Measurements from ENCODE around the gene PARS2.

PARS2 gene

GRCh38 chr1:54811066-54811465 lies 46.7 kb upstream of the PARS2 start:
- no peak overlapping the region for H3K27ac ChIP-seq
- no peaks in the 10 kb centered on the region for H3K9me3 ChIP-seq
- TF ChIP-seq CTCF (IDR thresholded peaks at IDR 0.05) = no peak
- no peaks in the 10 kb centered on the region for H3K27me3 ChIP-seq
- H3K4me3 ChIP-seq (ENCODE audit: low read depth in 1 of 2, low read length in 1 of 2) = no peak overlapping the region
- H3K36me3 ChIP-seq = no peaks in the 10 kb centered on the region
- no peaks in the 10 kb centered on the region for H3K4me1 ChIP-seq (ENCODE audit: control insufficient read depth in 1 of 2, insufficient read depth in 1 of 2, low read depth in 1 of 2, low read length in 1 of 2)

- H3K36me3 ChIP-seq = no peaks in the 10 kb centered on the region
- TF ChIP-seq CTCF (IDR thresholded peaks at IDR 0.05) = peak; percentile 64
- no peak overlapping the region for H3K27ac ChIP-seq
- no peaks in the 10 kb centered on the region for H3K27me3 ChIP-seq
- no peaks in the 10 kb centered on the region for H3K9me3 ChIP-seq
- H3K4me3 ChIP-seq (ENCODE audit: low read depth in 1 of 2, low read length in 1 of 2) = no peak overlapping the region
- no peaks in the 10 kb centered on the region for H3K4me1 ChIP-seq (ENCODE audit: control insufficient read depth in 1 of 2, insufficient read depth in 1 of 2, low read depth in 1 of 2, low read length in 1 of 2)
Observed at GRCh38 chr1:54810153-54810942, 46.0 kb upstream of the PARS2 start.

GRCh38 chr1:54809496-54810074 lies 45.3 kb upstream of the PARS2 start:
- Histone ChIP-seq H3K4me1 (ENCODE audit: control insufficient read depth in 1 of 2, insufficient read depth in 1 of 2, low read depth in 1 of 2, low read length in 1 of 2) (no peaks in the 10 kb centered on the region), H3K9me3 (no peaks in the 10 kb centered on the region), H3K36me3 (no peaks in the 10 kb centered on the region), H3K27ac (no peak overlapping the region), H3K27me3 (no peaks in the 10 kb centered on the region), H3K4me3 (ENCODE audit: low read depth in 1 of 2, low read length in 1 of 2) (no peak overlapping the region)
- no peak for TF ChIP-seq CTCF (IDR thresholded peaks at IDR 0.05)

- Histone ChIP-seq H3K36me3 (no peaks in the 10 kb centered on the region), H3K4me1 (ENCODE audit: control insufficient read depth in 1 of 2, insufficient read depth in 1 of 2, low read depth in 1 of 2, low read length in 1 of 2) (no peaks in the 10 kb centered on the region), H3K27me3 (no peaks in the 10 kb centered on the region), H3K27ac (no peak overlapping the region), H3K4me3 (ENCODE audit: low read depth in 1 of 2, low read length in 1 of 2) (no peak overlapping the region), H3K9me3 (no peaks in the 10 kb centered on the region)
- TF ChIP-seq CTCF (IDR thresholded peaks at IDR 0.05) = no peak
Observed at GRCh38 chr1:54808443-54809207, 44.3 kb upstream of the PARS2 start.

GRCh38 chr1:54807756-54808155 lies 43.4 kb upstream of the PARS2 start:
- no peaks in the 10 kb centered on the region for H3K27me3 ChIP-seq
- H3K36me3 ChIP-seq = no peaks in the 10 kb centered on the region
- H3K4me3 ChIP-seq (ENCODE audit: low read depth in 1 of 2, low read length in 1 of 2) = no peak overlapping the region
- H3K4me1 ChIP-seq (ENCODE audit: control insufficient read depth in 1 of 2, insufficient read depth in 1 of 2, low read depth in 1 of 2, low read length in 1 of 2) = no peaks in the 10 kb centered on the region
- no peak overlapping the region for H3K27ac ChIP-seq
- TF ChIP-seq CTCF (IDR thresholded peaks at IDR 0.05) = no peak
- H3K9me3 ChIP-seq = no peaks in the 10 kb centered on the region

All from neutrophil (primary cell).